ENCODE data around the gene PARVG. TPM values are rescaled to one million over a fixed set of nuclear protein-coding genes. Genes with fewer than 3 reads are reported as not detected.

PARVG gene
- polyA plus RNA-seq, 2 of the 4 experiments (the other 2 are of a cell fraction), result not detected

GRCh38 chr22:44199866-44200265 is 19.1 kb downstream of the PARVG start (continued):
- TF ChIP-seq MYC (IDR thresholded peaks at IDR 0.05; ENCODE audit: borderline replicate concordance, low read length), result no peak
- TF ChIP-seq, protein P1, sequence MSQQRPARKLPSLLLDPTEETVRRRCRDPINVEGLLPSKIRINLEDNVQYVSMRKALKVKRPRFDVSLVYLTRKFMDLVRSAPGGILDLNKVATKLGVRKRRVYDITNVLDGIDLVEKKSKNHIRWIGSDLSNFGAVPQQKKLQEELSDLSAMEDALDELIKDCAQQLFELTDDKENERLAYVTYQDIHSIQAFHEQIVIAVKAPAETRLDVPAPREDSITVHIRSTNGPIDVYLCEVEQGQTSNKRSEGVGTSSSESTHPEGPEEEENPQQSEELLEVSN (IDR thresholded peaks at IDR 0.05; ENCODE audit: borderline replicate concordance, low read depth), result no peak

- no peak for FAIRE-seq
- TF ChIP-seq FOSB (CRISPR knock-in tag; IDR thresholded peaks at IDR 0.05), result no peak
- H3K4me2 ChIP-seq, result no peak overlapping the region
- ChIA-PET POLR2A (no interaction called here), CTCF (interaction anchor here (1.1 to 1.6 kb wide), 3 partner anchors 59 to 426 kb away, joined by 3 to 5 read pairs (median 3); no protein-coding TSS in a partner anchor)
- H3K27ac ChIP-seq, result no peak overlapping the region
- H3K9me3 ChIP-seq, result no peaks in the 10 kb centered on the region
- H3K4me1 ChIP-seq, result no peaks in the 10 kb centered on the region
- H3K4me3 ChIP-seq, result no peak overlapping the region
- no peak for ATAC-seq
- WGBS (ENCODE audit: missing lambda C conversion rate), result 80% methylated on average over 2 of the region's 6 CpGs
- DNase-seq (ENCODE audit: low read depth in 1 of 2, low spot score in 1 of 2), result no peak
Observed at GRCh38 chr22:44200451-44200850, 19.7 kb downstream of the PARVG start.

- Histone ChIP-seq H3K4me1 (no peaks in the 10 kb centered on the region), H3K4me2 (no peak overlapping the region), H3K27ac (no peak overlapping the region), H3K9me3 (no peaks in the 10 kb centered on the region), H3K4me3 (no peak overlapping the region)
- DNase-seq (ENCODE audit: low read depth in 1 of 2, low spot score in 1 of 2) (no peak), ATAC-seq (no peak), FAIRE-seq (no peak)
- ChIA-PET CTCF (interaction anchor here (1.1 to 1.6 kb wide), 3 partner anchors 58 to 425 kb away, joined by 3 to 5 read pairs (median 3); no protein-coding TSS in a partner anchor), POLR2A (no interaction called here)
- WGBS (ENCODE audit: missing lambda C conversion rate), result 69% methylated on average over 9 of the region's 17 CpGs
- TF ChIP-seq, protein P1 (IDR thresholded peaks at IDR 0.05; ENCODE audit: borderline replicate concordance, low read depth), result no peak
- TF ChIP-seq CHD4 (IDR thresholded peaks at IDR 0.05; ENCODE audit: borderline replicate concordance) (no peak), EHF (CRISPR knock-in tag; IDR thresholded peaks at IDR 0.05) (no peak), RAD21 (conservative IDR thresholded peaks at IDR 0.05 in 1 of 2, IDR thresholded peaks at IDR 0.05 in 1 of 2) (no peak)
- TF ChIP-seq, protein P2, sequence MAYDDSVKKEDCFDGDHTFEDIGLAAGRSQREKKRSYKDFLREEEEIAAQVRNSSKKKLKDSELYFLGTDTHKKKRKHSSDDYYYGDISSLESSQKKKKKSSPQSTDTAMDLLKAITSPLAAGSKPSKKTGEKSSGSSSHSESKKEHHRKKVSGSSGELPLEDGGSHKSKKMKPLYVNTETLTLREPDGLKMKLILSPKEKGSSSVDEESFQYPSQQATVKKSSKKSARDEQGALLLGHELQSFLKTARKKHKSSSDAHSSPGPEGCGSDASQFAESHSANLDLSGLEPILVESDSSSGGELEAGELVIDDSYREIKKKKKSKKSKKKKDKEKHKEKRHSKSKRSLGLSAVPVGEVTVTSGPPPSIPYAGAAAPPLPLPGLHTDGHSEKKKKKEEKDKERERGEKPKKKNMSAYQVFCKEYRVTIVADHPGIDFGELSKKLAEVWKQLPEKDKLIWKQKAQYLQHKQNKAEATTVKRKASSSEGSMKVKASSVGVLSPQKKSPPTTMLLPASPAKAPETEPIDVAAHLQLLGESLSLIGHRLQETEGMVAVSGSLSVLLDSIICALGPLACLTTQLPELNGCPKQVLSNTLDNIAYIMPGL (CRISPR knock-in tag; IDR thresholded peaks at IDR 0.05; ENCODE audit: borderline replicate concordance), result no peak
Observed at GRCh38 chr22:44200855-44201550, 20.3 kb downstream of the PARVG start.

DNA sequence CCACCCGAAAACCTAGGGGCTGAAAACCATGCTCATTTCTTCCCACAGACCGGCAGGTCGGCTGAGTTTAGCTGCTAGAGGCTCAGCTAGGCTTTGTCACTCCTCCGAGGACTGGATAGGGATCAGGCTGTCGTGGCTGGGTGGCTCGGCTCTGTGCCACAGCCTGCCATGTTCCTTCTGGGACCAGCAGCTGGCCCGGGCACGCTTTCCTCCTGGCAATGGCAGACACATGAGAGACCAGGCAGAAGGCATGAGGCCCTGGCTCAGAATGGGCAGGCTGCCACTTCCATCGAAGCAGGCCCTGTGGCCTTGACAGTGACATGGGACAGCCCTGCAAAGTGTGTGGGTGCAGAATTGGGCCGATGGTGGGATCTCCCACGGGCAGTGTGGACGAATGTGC is 20.9 kb downstream of the PARVG start:
- CTCF ChIA-PET, result interaction anchor here (1.1 to 1.6 kb wide), 2 partner anchors 422 to 424 kb away, joined by 3 to 5 read pairs; no protein-coding TSS in a partner anchor
- H3K4me2 ChIP-seq, result no peak overlapping the region
- TF ChIP-seq ZC3H11A (IDR thresholded peaks at IDR 0.05) (no peak), POLR2A (IDR thresholded peaks at IDR 0.05; ENCODE audit: low read length) (no peak), ESRRA (IDR thresholded peaks at IDR 0.05; ENCODE audit: borderline replicate concordance, low read length) (no peak), HOXB5 (CRISPR knock-in tag; IDR thresholded peaks at IDR 0.05) (no peak), MAFK (IDR thresholded peaks at IDR 0.05; ENCODE audit: partially characterized antibody) (no peak), NPAS2 (CRISPR knock-in tag; IDR thresholded peaks at IDR 0.05; ENCODE audit: borderline replicate concordance) (no peak), MYC (IDR thresholded peaks at IDR 0.05; ENCODE audit: borderline replicate concordance, low read length) (no peak), PHF8 (IDR thresholded peaks at IDR 0.05; ENCODE audit: borderline replicate concordance, low read depth) (no peak), KDM5A (IDR thresholded peaks at IDR 0.05) (no peak), ATOH8 (CRISPR knock-in tag; IDR thresholded peaks at IDR 0.05; ENCODE audit: low read depth) (no peak), ELK1 (IDR thresholded peaks at IDR 0.05; ENCODE audit: low read depth, low read length) (no peak), BHLHE40 (IDR thresholded peaks at IDR 0.05; ENCODE audit: low read depth, low read length) (no peak), PBX3 (IDR thresholded peaks at IDR 0.05) (no peak), EHMT2 (IDR thresholded peaks at IDR 0.05; ENCODE audit: low read depth) (no peak)
- TF ChIP-seq, protein P3, sequence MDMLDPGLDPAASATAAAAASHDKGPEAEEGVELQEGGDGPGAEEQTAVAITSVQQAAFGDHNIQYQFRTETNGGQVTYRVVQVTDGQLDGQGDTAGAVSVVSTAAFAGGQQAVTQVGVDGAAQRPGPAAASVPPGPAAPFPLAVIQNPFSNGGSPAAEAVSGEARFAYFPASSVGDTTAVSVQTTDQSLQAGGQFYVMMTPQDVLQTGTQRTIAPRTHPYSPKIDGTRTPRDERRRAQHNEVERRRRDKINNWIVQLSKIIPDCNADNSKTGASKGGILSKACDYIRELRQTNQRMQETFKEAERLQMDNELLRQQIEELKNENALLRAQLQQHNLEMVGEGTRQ (IDR thresholded peaks at IDR 0.05), result no peak

More for the DNA sequence above, 20.9 kb downstream of the PARVG start:
- DNase-seq (ENCODE audit: low read depth in 1 of 2, low spot score in 1 of 2), result no peak
- H3K4me3 ChIP-seq, result no peak overlapping the region
- 100% methylated on average over 1 of the region's 12 CpGs for WGBS (ENCODE audit: missing lambda C conversion rate)
- H3K9me3 ChIP-seq, result no peaks in the 10 kb centered on the region
- no peak overlapping the region for H3K27ac ChIP-seq
- no peak for FAIRE-seq
- no peaks in the 10 kb centered on the region for H3K4me1 ChIP-seq
- no peak for ATAC-seq
- POLR2A ChIA-PET, result no interaction called here

All from A549 (cell line).